GM15510 (cell line): ENCODE results near the gene CRYGD.

Experiments
- POLR2A ChIP-seq: IDR thresholded peaks from 3 replicates; pipeline ENCODE4 v1.6.1; 2011; ENCODE audit warnings: borderline replicate concordance; ENCODE audit not compliant: insufficient read length; ENCODE audit errors: extremely low read depth

The CRYGD gene

GRCh38 chr2:208139447-208139846 lies 15.1 kb upstream of the CRYGD start:
- no peak for TF ChIP-seq POLR2A

GRCh38 chr2:208136716-208137094 lies 12.4 kb upstream of the CRYGD start:
- no peak for TF ChIP-seq POLR2A

- TF ChIP-seq POLR2A, result no peak
Observed at GRCh38 chr2:208135794-208136715, 11.7 kb upstream of the CRYGD start.

GRCh38 chr2:208134928-208135586 lies 10.7 kb upstream of the CRYGD start:
- no peak for TF ChIP-seq POLR2A

- TF ChIP-seq POLR2A, result no peak
Observed at GRCh38 chr2:208130712-208131110, 6.4 kb upstream of the CRYGD start.

- TF ChIP-seq POLR2A, result no peak
Observed at GRCh38 chr2:208129744-208130711, 5.7 kb upstream of the CRYGD start, which contains the start of gene CRYGC. Gene CRYGC, minus strand, starts transcription at chr2:208129828. Its CDS starts 36 bp downstream, at chr2:208129792.

- TF ChIP-seq POLR2A, result no peak
Observed at GRCh38 chr2:208128136-208128535, 3.8 kb upstream of the CRYGD start.

GRCh38 chr2:208127090-208127489 lies 2.8 kb upstream of the CRYGD start:
- TF ChIP-seq POLR2A, result no peak

- no peak for TF ChIP-seq POLR2A
Observed at GRCh38 chr2:208125251-208125650, 927 bp upstream of the CRYGD start.

- no peak for TF ChIP-seq POLR2A
Observed at GRCh38 chr2:208122248-208122647, 2.1 kb downstream of the CRYGD start.

- TF ChIP-seq POLR2A, result no peak
Observed at GRCh38 chr2:208118918-208119317, 5.4 kb downstream of the CRYGD start.

GRCh38 chr2:208112969-208113368 lies 11.4 kb downstream of the CRYGD start:
- TF ChIP-seq POLR2A, result no peak

GRCh38 chr2:208103616-208104015 lies 20.7 kb downstream of the CRYGD start:
- TF ChIP-seq POLR2A, result no peak
